Superior temporal gyrus (tissue), 1 donor: ENCODE results near the gene MBD6.

Experiments
- DNase-seq: peaks from one replicate; pipeline ENCODE4 v3.0.0-alpha.2; 2016; ENCODE audit errors: extremely low spot score

MBD6 gene

DNA sequence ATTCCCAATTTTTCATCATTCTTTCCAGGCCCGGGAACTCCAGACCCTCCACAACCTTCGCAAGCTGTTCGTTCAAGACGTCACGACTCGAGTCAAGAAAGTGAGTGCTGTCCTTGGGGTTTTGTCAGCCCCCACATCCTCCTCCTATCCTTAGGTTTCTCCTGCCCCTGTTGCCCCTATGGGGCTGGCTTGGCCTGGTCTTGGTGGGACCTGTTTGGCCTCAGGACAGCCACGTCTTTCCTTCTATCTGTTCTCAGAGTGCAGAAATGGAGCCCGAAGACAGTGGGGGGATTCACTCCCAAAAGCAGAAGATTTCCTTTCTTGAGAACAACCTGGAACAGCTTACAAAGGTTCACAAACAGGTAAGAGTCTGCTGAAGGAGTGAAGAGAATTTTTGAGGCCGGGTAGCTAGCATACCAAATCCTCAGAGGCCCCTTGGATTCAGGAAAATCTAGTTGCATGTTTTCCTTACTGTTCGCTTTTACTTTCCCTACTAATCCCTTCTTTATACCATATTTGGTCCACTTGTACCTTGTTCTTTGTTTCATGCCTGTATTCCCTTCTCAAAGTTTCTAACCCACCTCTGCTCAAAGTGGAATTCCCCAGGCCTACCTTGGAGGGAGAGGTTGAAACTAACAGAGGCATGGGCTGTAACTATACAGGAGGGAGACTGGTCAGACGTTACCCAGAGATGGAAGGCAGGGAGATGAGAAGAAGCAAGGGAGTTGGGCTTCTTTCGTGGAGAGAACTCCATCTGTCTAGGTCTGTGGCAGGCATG is 55.5 kb downstream of the MBD6 start:
- DNase-seq = no peak

DNA sequence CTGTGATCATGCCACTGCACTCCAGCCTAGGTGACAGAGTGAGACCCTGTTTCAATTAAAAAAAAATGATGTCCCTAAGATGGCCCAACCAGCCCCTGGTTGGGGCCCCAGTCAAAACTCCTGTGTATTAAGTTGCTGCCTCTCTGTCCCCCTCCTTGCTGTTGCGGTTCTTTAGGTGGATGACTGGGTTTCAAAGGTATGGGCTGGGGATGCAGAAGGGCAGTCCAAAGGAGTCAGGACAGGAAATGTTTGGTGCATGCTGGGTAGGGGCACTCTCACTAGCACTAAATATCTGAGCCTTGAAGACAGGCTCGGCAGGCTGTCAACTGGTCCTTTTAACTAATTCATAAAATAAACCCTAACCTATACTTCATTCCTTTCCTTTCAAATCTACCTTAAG is 56.4 kb downstream of the MBD6 start:
- no peak for DNase-seq
